ENCODE results near the gene METTL2B.
"Not testable (repeated sequence)": the region's sequence is repeated elsewhere in the genome, so short reads cannot be mapped to it uniquely, and the experiment has no call there.

- not testable (repeated sequence) for TF ChIP-seq POLR2A, EP300 (IDR thresholded peaks at IDR 0.05)
- TF ChIP-seq, protein P1, sequence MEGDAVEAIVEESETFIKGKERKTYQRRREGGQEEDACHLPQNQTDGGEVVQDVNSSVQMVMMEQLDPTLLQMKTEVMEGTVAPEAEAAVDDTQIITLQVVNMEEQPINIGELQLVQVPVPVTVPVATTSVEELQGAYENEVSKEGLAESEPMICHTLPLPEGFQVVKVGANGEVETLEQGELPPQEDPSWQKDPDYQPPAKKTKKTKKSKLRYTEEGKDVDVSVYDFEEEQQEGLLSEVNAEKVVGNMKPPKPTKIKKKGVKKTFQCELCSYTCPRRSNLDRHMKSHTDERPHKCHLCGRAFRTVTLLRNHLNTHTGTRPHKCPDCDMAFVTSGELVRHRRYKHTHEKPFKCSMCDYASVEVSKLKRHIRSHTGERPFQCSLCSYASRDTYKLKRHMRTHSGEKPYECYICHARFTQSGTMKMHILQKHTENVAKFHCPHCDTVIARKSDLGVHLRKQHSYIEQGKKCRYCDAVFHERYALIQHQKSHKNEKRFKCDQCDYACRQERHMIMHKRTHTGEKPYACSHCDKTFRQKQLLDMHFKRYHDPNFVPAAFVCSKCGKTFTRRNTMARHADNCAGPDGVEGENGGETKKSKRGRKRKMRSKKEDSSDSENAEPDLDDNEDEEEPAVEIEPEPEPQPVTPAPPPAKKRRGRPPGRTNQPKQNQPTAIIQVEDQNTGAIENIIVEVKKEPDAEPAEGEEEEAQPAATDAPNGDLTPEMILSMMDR (IDR thresholded peaks at IDR 0.05), result not testable (repeated sequence)
Measured at GRCh38 chr7:128463933-128464332, 12.6 kb upstream of the METTL2B start.

Measured in tibial nerve (tissue), 4 donors.